GM12878 (cell line): ENCODE measurements around the gene NSUN7. TPM values are rescaled to one million over a fixed set of nuclear protein-coding genes. Genes with fewer than 3 reads are reported as not detected.

Experiments used
- ATAC-seq: fragments of 200-7000 bp; cut with Tn5 transposase; 3 replicates; pipeline ENCODE4 v1.9.1; 2020; ENCODE audit warnings: mild to moderate bottlenecking, moderate library complexity
- BruUV-seq: library from RNA; stranded (reverse); fragments of 400-500 nt; replicated peaks from 2 replicates; lab custom pipeline; 2021; lab: Mats Ljungman, UMichigan
- CTCF ChIA-PET: fragments of 300-600 bp; sonication (Branson Sonifier 250); formaldehyde crosslinking; extraction: SDS; loops from one replicate; lab custom pipeline; 2021; ENCODE audit warnings: inconsistent platforms; lab: Yijun Ruan, JAX
- POLR2A ChIA-PET: fragments of 350-600 bp; formaldehyde crosslinking; extraction: SDS; loops from one replicate; lab custom pipeline; 2021; ENCODE audit warnings: inconsistent platforms; lab: Charles Lee
- RAD21 ChIA-PET: fragments of 300-600 bp; sonication (Branson Sonifier 250); formaldehyde crosslinking; loops from one replicate; lab custom pipeline; 2023; ENCODE audit warnings: antibody characterized with exemption; ENCODE audit not compliant: unreplicated experiment; lab: Charles Lee
- SMC1A ChIA-PET: fragments of 300-600 bp; sonication (Branson Sonifier 250); formaldehyde crosslinking; loops from one replicate; lab custom pipeline; 2023; ENCODE audit not compliant: unreplicated experiment, uncharacterized antibody; lab: Charles Lee
- DNase-seq: peaks from one replicate; pipeline ENCODE4 v3.0.0-alpha.2; 2011; ENCODE audit warnings: low read depth, low spot score
- FAIRE-seq: peaks from 3 replicates; lab custom pipeline; 2011; peaks lifted over from hg19 to GRCh38; lab: Jason Lieb, UNC
- H2AFZ ChIP-seq: 2 replicates; pipeline ENCODE4 v1.6.0; 2011; ENCODE audit warnings: low read depth, low read length, control low read depth; ENCODE audit not compliant: control insufficient read depth
- H3K27ac ChIP-seq: 2 replicates; pipeline ENCODE4 v1.5.1; 2011; ENCODE audit warnings: control low read depth; ENCODE audit not compliant: control insufficient read depth, insufficient read depth
- H3K27me3 ChIP-seq, 2 experiments: replicated peaks in 1 of 2; 2 replicates each; pipeline versions ENCODE4 v1.6.0 to v1.6.1; 2011; ENCODE audit warnings: low read length in 1 of 2; ENCODE audit not compliant: control insufficient read depth in 2 of 2, insufficient read depth in 2 of 2
- H3K36me3 ChIP-seq, 2 experiments: 2 replicates each; pipeline ENCODE4 v1.5.1; 2011; ENCODE audit warnings: low read length in 1 of 2; ENCODE audit not compliant: control insufficient read depth in 2 of 2, insufficient read depth in 2 of 2
- H3K4me1 ChIP-seq: 2 replicates; pipeline ENCODE4 v1.6.1; 2011; ENCODE audit warnings: mild to moderate bottlenecking, low read length, moderate library complexity, mixed read lengths; ENCODE audit not compliant: control insufficient read depth, insufficient read depth
- H3K4me2 ChIP-seq: 2 replicates; pipeline ENCODE4 v1.6.0; 2011; ENCODE audit warnings: control low read depth; ENCODE audit not compliant: control insufficient read depth, insufficient read depth
- H3K4me3 ChIP-seq: fragments of 200-600 bp; sonication (generic); 2 replicates; pipeline ENCODE4 v1.5.1; 2016
- H3K79me2 ChIP-seq: 2 replicates; pipeline ENCODE4 v1.6.0; 2011; ENCODE audit warnings: low read length; ENCODE audit not compliant: control insufficient read depth, insufficient read depth
- H3K9ac ChIP-seq: 2 replicates; pipeline ENCODE4 v1.8.0; 2011; ENCODE audit warnings: low read length, control low read depth, mixed read lengths; ENCODE audit not compliant: control insufficient read depth, insufficient read depth
- H3K9me3 ChIP-seq: replicated peaks from 3 replicates; pipeline ENCODE4 v1.5.1; 2011; ENCODE audit warnings: mild to moderate bottlenecking, low read length; ENCODE audit not compliant: control insufficient read depth, insufficient read depth
- H4K20me1 ChIP-seq: 2 replicates; pipeline ENCODE4 v1.6.0; 2011; ENCODE audit not compliant: control insufficient read depth, insufficient read depth
- BRCA1 ChIP-seq: IDR thresholded peaks from 2 replicates; pipeline ENCODE4 v1.6.1; 2011; ENCODE audit warnings: low read depth, low read length, improper control_type of control experiment
- POLR2AphosphoS5 ChIP-seq: IDR thresholded peaks from 2 replicates; pipeline ENCODE4 v1.6.1; 2011; ENCODE audit warnings: mild to moderate bottlenecking, low read length, inconsistent platforms
- WGBS: methylation state at CpG from one replicate; pipeline ENCODE4 v1.1.6; 2016; ENCODE audit warnings: low lambda C conversion rate; ENCODE audit not compliant: insufficient replicate concordance, insufficient coverage; ENCODE audit errors: missing lambda C conversion rate; 5-methylcytosine and 5-hydroxymethylcytosine counted together
- in situ Hi-C: fragments of 300-500 bp; cut with MboI; formaldehyde crosslinking; loops from 9 replicates; pipeline ENCODE4 v1.14.3; 2018; ENCODE audit warnings: mixed read lengths
- intact Hi-C: fragments of 100-400 bp; cut with micrococcal nuclease; formaldehyde crosslinking; loops from one replicate; pipeline ENCODE4 v1.14.2; 2022; ENCODE audit not compliant: unreplicated experiment
- polyA plus RNA-seq, 11 experiments: library from polyadenylated mRNA; depleted of rRNA in 4 of 11; unstranded in 6 of 11; stranded (reverse) in 5 of 11; fragments of >200 nt; fragmentation: Nextera tagmentation in 4 of 11; fragmentation: Illumina TruSeq in 1 of 11; extraction: Ambion mirVana in 4 of 11; extraction: Trizol in 1 of 11; gene quantifications; 1 replicate in 1 of 11; 2 replicates in 10 of 11; pipeline versions ENCODE4 v1.2.1 to v1.2.3, GENCODE V29; 2011 to 2016; ENCODE audit warnings: inconsistent platforms in 2 of 11, missing spikeins in 2 of 11, low read depth in 1 of 11
- total RNA-seq, 4 experiments: library from RNA; depleted of rRNA in 3 of 4; stranded (reverse); fragments of >200 nt in 3 of 4; fragmentation: Illumina TruSeq in 1 of 4; extraction: Trizol in 1 of 4; gene quantifications; 2 replicates each; pipeline versions ENCODE4 v1.2.1 to v1.2.3, GENCODE V29; 2013 to 2021
- TF ChIP-seq, protein P1 (sequence below): IDR thresholded peaks from 2 replicates; pipeline ENCODE4 v1.6.1; 2011; ENCODE audit warnings: low read depth, mild to moderate bottlenecking, low read length, moderate library complexity, borderline replicate concordance; ENCODE audit errors: extremely low read depth

NSUN7 gene
- total and polyA plus RNA-seq, 10 of the 15 experiments (the other 5 are each of a cell fraction or from before 2014, with no cell fraction given): 0.02 to 0.21 (median 0.15) TPM; not detected in 3

DNA sequence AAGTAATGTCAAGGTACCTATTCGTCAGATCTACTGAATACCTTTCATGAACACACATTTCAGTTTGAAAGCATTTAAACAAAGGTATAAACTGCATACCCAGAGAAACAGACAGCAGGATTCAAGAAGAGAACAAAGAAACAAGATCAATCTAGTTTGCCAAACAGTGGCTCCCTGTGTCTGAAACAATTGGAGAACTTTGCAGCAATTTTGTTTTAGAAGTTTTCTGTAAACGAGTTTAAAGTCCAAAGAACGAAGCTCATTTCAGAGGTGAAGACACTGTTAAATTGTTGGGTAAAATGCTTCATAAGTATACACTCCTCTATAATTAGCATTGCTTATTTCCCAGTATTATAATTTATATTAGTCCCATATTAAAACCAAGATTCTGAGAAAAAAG is 21.4 kb upstream of the NSUN7 start (continued):
- TF ChIP-seq, protein P1, sequence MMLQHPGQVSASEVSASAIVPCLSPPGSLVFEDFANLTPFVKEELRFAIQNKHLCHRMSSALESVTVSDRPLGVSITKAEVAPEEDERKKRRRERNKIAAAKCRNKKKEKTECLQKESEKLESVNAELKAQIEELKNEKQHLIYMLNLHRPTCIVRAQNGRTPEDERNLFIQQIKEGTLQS: no peak
- TF ChIP-seq POLR2AphosphoS5: no peak

DNA sequence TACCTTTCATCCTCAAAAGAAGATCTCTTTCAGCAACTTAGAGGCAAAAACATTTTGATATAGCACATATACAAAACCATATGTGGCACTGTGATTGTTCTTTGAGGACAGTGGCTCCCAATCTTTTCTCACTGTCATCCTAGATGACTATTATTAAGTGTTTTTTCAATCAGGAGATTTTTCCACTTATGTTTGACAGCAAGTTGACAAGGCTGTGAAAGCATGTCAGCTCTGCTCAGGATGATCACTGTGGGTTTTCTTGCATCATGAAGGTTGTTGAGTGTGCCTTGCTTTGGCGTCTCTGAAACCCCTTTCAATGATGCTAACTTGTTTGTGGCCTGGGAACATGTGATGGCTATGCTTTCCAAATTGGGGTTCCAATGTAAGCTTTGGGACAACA is 20.2 kb upstream of the NSUN7 start:
- Histone ChIP-seq H4K20me1 (no peaks in the 10 kb centered on the region), H3K4me3 (no peak overlapping the region), H3K27ac (no peak overlapping the region), H3K36me3 (no peaks in the 10 kb centered on the region), H2AFZ (no peak overlapping the region), H3K9me3 (no peaks in the 10 kb centered on the region), H3K4me1 (0 out of 2 replicates have a peak, but pooled peaks cover 3% of the 10 kb centered on the region), H3K9ac (no peak overlapping the region), H3K27me3 (no peaks in the 10 kb centered on the region), H3K79me2 (no peaks in the 10 kb centered on the region), H3K4me2 (no peak overlapping the region)
- POLR2A ChIA-PET: no interaction called here
- RAD21 ChIA-PET: no interaction called here
- DNase-seq (no peak), FAIRE-seq (no peak), ATAC-seq (no peak)
- in situ Hi-C loops (no loop called here), intact Hi-C loops (loop anchor here (10.0 kb wide), 1 partner anchor 535 kb away; the partner anchor contains the start of gene RHOH)
- TF ChIP-seq BRCA1: no peak
- SMC1A ChIA-PET: interaction anchor here (2.2 kb wide), 1 partner anchor 56 kb away, joined by 6 read pairs; no protein-coding TSS in a partner anchor
- BruUV-seq: no TSS peak
- 83% methylated on average over 1 of the region's 1 CpG for WGBS
- CTCF ChIA-PET: interaction anchor here (0.7 to 1.0 kb wide), 2 partner anchors 167 to 422 kb away, joined by 3 to 4 read pairs; no protein-coding TSS in a partner anchor
